Activated T-helper 1 cell treated with Interleukin-2 at 50 U/mL for 16 hours (primary cell): Measurements from ENCODE around the gene NUTM2F.
"Not testable (repeated sequence)": the region's sequence is repeated elsewhere in the genome, so short reads cannot be mapped to it uniquely, and the experiment has no call there.

Experiments
- DNase-seq: peaks from one replicate; pipeline ENCODE4 v3.0.0-alpha.2; 2020; ENCODE audit warnings: low read depth

Gene NUTM2F

DNA sequence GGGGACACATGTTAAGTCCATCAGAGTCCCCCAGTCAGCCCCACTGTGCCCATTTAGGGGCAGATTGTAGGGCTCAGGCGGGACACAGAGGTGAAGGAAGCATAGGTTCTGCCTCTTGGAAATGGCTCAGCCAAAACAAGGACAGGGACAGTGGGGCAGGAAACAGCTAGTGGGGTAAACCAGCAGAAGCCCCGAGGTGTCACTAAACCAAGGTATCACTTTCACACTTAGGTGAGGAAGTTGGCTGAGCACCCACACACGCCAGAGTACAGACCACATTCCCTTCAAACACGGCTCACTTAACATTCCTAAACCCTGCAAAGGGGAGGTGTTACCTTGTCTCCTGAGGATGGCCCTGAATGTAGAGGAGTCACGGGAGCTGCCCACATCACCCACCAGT, 12.2 kb downstream of the NUTM2F start:
- DNase-seq = not testable (repeated sequence)

DNA sequence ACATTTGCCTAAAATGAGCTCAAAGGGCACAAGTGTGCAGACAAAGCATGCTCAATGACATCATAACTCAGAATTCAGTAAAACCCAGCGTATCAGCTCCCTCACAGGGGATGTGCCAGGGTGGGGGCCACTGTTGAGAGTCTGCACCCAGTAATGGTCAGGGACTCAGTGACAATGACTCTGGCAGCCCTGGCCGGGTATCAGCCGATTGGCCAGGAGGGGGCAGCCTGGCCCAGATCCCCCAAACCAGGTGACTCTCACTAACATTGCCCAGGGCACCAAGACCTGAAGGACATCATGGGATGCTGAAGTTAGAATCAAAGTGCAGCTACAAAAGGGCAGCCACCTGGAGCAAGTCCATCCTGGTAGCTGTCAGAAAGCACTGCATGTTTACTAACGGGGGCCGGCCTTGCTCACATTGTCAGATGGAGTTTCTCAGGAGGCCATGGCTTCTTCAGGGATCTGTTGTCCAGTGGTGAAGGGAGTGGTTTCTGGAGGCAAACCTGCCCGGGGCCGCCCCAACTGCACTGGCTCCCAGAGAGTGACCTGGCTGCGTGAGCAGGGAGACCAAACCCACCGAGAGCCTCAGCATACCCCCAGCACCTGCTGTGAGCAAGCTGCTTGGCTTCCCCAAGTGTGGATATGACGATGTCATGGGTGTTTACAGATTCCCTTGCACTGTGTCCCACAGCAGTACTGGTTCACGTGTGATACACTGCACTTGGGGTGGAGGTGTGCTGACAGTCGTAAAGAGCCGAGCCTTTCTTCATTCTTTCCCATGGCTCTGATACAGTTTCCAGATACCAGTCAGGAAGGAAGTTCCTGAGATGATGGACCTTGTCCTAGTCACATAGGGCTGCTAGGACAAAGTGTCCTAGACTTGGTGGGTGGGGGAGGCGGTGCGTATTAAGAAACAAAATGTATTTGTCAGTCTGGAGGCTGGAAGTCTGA, 13.1 kb downstream of the NUTM2F start:
- not testable (repeated sequence) for DNase-seq

DNA sequence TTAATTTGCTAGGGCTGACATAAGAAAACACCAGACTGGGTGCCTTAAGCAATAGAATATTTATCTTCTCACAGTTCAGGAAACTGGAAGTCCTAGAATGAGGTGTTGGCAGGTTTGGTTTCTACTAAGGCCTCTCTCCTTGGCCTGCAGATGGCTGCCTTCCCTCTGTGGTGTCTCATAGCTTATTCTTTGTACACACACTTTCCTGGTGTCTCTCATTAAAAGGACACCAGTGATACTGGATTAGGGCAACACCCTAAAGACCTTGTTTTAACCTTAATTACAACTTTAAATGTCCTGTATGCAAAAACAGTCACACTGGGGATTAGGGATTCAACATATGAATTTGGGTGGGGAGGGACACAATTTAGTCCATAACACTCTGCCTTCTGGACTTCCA, 25.1 kb downstream of the NUTM2F start:
- DNase-seq = no peak

DNA sequence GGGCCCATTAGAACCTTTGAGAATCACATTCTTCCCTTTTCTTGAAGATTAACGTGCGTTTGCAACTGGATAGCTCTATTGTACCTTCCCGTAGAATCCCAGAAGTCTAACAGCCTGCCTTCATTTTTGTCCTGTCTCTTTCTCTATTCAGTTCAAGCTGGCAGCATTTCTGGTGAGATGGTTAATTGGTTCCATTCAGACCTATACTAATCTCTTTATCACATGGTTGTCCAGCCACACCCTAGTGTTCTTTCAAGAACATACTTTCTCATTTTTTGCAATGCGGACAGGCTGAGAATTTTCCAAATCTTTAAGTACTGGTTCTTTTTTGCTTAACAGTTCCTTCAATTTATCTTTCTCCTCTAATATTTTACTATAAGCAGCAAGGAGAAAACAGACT, 26.0 kb downstream of the NUTM2F start:
- no peak for DNase-seq

DNA sequence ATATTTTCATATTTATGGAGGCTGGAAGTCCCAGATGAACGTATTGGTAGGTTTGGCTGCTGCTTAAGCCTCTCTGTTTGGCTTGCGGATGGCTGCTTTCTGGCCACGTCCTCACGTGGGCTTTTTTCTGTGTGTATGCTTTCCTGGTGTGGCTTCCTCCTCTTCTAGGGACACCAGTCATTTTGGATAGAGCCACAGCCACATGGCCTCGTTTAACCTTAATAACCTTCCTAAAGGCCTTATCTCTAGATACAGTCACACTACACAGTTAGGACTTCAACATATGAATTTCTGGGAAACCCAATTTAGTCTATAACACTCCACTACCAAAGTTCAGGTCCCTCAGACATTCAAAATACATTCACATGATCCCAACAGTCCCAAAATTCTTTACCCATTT, 26.9 kb downstream of the NUTM2F start:
- no peak for DNase-seq

DNA sequence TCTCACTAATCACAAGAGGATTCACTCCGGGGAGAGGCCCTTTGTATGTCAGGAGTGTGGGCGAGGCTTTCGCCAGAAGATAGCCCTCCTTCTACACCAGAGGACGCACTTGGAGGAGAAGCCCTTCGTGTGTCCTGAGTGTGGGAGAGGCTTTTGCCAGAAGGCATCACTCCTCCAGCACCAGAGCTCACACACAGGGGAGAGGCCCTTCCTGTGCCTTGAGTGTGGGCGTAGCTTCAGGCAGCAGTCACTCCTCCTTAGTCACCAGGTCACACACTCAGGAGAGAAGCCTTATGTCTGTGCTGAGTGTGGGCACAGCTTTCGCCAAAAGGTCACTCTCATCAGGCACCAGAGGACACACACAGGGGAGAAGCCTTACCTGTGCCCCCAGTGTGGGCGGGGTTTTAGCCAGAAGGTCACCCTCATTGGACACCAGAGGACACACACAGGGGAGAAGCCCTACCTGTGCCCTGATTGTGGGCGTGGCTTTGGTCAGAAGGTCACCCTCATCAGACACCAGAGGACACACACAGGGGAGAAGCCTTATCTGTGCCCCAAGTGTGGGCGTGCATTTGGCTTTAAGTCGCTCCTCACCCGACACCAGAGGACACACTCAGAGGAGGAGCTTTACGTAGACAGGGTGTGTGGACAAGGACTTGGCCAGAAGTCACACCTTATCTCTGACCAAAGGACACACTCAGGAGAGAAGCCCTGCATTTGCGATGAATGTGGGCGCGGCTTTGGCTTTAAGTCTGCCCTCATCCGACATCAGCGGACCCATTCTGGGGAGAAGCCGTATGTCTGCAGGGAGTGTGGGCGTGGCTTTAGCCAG, 27.8 kb downstream of the NUTM2F start:
- no peak for DNase-seq

DNA sequence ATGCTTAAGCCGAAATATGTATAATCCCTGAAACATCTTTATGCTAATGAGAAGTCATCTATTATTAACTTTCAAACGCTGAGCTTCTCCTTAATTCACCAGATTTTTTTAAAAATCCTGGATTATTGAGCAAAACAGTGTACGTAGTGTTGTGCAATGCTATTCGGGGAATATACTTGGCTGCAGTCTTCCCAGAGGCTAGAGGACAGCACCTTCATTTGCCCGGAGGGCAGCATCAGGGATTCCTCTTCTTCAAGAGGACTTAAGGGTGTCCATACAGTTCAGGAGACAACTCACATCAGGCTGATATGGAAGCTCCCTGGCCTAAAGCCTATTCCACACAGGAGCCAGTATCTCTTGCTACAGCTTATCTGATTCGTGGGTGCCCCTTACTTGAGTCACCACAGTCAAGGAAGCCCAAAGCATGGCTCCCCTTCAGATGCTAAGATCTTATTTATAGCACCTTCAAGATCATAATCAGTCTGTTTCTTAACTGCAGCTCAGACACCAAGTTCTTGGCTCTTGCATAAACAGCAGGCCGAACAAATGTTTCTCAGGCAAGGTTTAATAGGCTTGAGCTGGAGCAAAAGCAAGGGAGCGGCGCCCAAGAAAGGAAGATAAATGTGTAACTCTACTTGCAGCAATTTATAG, 29.4 kb downstream of the NUTM2F start:
- no peak for DNase-seq

DNA sequence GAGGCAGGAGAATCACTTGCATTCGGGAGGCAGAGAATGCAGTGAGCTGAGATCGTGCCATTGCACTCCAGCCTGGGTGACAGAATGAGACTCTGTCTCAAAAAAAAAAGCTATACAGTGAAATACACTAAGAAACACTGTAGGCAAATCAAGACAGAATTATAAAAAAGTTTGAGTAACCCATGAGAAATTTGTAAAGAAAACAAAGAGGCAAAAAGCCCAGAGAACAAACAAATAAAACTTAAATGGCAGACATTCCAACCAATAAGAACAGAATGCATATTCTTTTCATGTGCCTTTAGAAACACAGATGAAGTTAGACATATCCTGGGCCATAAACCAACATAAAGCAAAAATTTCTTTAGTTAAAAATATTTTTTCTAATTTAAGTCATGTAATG, 38.8 kb downstream of the NUTM2F start:
- DNase-seq = no peak

DNA sequence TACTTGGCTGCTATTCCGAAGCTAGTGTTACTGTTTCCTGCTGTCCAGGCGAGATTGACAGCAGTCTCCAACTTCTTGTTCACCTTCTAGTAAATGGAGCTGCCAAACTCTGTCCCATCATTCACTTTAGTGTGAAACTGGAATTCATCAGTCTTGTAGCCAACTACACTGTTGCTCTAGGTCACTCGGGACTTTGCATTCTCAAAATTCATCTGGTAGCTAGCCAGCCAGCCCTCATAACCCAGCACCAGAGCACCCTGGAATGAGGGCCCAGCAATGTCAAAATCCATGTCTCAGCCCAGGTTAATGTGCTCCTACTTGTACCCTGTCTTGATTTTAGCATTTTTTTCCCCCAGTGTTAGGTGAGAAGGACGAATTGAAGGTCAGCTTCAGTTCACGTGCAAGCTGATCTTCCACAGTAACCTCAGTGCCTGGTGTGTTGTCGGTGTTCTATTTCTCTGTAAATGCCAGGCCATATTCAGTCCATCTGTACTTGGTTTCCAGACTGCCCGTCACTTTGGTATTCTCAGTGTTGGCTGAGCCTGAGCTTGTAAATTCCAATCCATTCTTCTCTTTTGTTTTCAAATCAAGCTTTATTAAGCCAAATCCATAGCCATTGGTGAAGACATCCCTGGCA, 40.4 kb downstream of the NUTM2F start:
- no peak for DNase-seq

DNA sequence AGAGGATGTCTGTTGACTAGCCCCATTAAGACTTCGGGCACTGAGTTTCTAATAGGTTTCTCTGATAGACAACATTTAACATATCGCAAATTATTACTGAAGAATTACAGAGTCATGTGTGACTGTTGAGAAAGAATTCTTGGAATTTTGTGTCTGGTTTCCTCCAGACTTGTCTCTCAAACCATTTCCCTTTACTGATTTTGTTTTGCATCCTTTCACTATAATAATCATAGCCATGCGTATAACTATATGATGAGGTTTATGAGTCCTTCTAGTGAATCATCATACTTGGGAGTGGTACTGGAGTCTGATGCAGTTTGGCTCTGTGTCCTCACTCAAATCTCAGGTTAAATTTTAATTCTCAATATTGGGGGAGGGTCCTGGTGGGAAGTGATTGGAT, 42.3 kb downstream of the NUTM2F start:
- DNase-seq = no peak

DNA sequence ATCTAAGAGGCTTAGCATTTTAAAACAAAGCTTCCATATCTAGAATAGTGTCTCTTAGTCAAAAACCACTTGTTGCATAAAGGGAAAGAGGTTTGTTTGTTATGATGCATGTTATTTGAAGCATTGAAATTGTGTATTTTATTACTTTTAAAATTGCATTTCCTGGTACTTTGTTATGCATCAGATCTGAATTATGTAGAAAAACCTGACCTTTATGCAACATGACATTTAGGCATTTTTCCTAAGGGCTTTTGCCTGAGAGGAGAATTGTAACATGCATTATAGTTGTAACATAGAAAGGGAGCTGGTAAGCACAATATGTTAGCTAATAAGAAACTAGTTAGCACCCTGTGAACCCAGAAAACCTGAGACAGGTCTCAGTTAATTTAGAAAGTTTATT, 47.3 kb downstream of the NUTM2F start:
- DNase-seq = no peak

DNA sequence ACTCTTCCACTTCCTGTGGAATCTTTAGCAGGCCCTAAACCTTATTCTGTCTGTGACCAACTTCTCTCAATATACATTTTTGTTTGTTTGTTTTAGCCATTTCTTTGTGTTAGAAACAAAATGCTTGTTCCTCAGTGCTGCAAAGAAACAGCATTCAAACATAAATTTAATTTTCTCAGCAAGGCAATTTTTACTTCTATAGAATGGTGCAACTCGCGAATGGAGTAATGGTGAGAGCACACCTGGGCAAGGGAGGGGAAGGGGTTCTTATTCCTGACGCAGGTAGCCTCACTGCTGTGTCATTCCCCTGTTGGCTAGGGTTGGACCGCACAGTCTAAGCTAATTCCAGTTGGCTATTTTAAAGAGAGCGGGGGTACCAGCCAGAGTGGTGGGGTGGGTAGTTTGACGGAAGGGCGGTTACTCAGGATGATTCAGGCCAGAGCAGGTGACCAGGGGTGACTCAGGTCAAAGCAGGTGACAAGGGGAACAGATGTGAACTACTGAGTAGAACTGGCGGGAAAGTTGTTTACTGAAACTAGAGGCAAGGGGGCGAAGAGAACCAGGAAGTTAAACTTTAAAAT, 47.9 kb downstream of the NUTM2F start:
- no peak for DNase-seq

DNA sequence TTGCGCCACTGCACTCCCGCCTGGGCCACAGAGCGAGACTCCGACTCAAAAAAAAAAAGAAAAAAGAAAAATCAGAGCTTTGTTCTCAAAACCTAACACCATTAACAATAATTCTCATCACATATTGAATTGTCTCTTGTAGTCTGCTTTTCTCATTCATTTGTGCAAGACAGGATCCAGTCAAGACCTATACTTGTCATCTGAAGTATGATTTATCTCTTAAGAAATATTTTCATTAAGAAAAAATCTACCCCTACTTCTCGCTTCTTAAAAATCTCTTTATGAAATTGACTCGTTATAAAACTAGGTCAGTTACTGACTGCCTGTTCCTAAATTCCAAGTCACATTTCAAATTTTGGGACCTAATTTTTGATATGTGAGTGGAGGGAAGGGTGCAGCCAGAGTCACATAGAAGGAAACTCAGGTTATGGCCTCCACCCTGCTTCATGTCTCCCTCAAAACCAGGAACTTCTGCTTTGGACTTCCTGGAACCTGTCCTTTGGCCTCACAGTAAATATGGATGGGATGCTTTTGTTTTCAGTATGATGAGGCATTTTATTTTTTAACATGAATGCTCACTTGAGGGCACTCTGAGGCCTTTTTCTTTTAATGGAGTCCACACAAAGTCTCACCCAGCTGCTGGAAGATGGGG, 50.4 kb downstream of the NUTM2F start:
- no peak for DNase-seq

DNA sequence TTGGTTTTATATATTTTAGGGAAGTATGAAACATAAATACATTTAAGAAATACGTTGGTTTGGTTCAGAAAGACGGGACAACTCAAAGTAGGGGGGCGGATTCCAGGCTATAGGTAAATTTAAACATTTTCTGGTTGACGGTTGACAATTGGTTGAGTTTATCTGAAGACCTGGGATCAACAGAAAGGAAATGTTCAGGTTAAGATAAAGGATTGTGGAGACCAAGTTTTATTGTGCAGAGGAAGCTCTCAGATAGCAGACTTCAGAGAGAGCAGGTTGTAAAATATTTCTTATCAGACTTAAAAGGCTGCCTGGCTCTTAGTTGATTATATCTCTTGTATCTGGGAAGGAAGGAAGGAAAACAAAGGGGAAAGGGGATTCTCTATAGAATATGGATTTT, 51.4 kb downstream of the NUTM2F start:
- DNase-seq = not testable (repeated sequence)

DNA sequence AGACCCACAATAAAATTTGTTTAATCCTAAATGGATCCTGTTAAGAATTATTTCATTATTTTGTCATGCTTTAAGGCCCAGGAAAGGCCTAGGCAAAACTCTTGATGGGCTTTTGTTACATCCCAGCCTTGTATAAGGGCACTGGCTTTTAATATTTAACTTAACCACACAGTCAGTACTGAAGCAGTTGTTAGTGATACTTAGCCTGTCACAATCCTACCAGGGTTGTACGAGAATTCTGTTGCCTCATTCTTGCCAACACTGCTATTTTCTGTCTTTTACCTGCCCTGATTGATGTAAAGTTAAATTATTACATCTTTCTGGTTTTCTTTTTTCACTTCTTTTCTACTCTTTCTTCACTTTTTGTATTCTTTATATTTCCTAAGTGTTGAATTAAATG, 58.4 kb downstream of the NUTM2F start:
- DNase-seq = no peak

DNA sequence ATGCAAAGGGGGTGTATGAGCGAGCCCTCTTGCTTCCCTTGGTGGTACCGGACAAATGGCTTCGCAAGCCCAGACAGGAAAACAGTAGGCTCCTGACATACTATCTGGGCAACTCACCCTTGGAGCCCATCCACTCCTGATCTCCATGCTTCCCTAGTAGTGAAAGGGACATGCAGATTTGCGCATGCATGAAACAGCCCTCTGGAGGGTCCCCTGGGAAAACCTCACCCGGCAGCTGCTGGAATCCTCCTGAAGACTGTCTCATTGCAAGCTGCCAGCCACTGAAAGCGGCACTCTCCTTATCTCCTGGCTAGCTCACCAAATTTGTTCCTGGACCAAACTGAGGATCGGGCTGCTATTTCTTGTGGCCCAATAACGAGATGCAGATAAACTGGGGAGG, 59.2 kb downstream of the NUTM2F start:
- no peak for DNase-seq
